HepG2 (cell line): ENCODE results near the gene NSMCE3. TPM values are rescaled to one million over a fixed set of nuclear protein-coding genes. Genes with fewer than 3 reads are reported as not detected.

Experiments
- ARID3A ChIP-seq: IDR thresholded peaks from 2 replicates; pipeline ENCODE4 v1.6.1; 2012; ENCODE audit warnings: low read depth, low read length, improper control_type of control experiment
- CHCHD3 ChIP-seq: sonication (generic); formaldehyde crosslinking; IDR thresholded peaks from 2 replicates; pipeline ENCODE4 v1.8.0; 2022; ENCODE audit warnings: mild to moderate bottlenecking, missing genetic modification reagents, moderate library complexity
- HOXA7 ChIP-seq: sonication (generic); formaldehyde crosslinking; IDR thresholded peaks from 2 replicates; pipeline ENCODE4 v1.8.1; 2022; ENCODE audit warnings: mild to moderate bottlenecking, missing genetic modification reagents, moderate library complexity
- NFIC ChIP-seq: IDR thresholded peaks from 2 replicates; pipeline ENCODE4 v1.6.1; 2012; ENCODE audit warnings: mild to moderate bottlenecking, low read length, inconsistent platforms
- STAG1 ChIP-seq: sonication (generic); formaldehyde crosslinking; IDR thresholded peaks from 2 replicates; pipeline ENCODE4 v1.4.0; 2020; ENCODE audit warnings: missing genetic modification reagents
- THYN1 ChIP-seq: sonication (generic); formaldehyde crosslinking; IDR thresholded peaks from 2 replicates; pipeline ENCODE4 v1.8.1; 2023; ENCODE audit warnings: low read depth, mild to moderate bottlenecking, moderate library complexity, missing genetic modification reagents, borderline replicate concordance
- U2AF2 ChIP-seq: fragments of 200-400 bp; formaldehyde crosslinking; IDR thresholded peaks from 2 replicates; pipeline ENCODE4 v1.6.1; 2017; ENCODE audit warnings: low read depth, mild to moderate bottlenecking, low read length
- ZNF496 ChIP-seq: sonication (generic); formaldehyde crosslinking; IDR thresholded peaks from 2 replicates; pipeline ENCODE4 v1.8.1; 2023; ENCODE audit warnings: mild to moderate bottlenecking, moderate library complexity, missing genetic modification reagents; ENCODE audit not compliant: insufficient replicate concordance
- ZNF552 ChIP-seq: sonication (generic); formaldehyde crosslinking; IDR thresholded peaks from 2 replicates; pipeline ENCODE4 v1.9.0; 2022; ENCODE audit warnings: missing genetic modification reagents, mild to moderate bottlenecking, borderline replicate concordance
- polyA plus RNA-seq, 8 experiments: library from polyadenylated mRNA; depleted of rRNA in 3 of 8; stranded (reverse) in 7 of 8; unstranded in 1 of 8; fragments of >200 nt; fragmentation: Illumina TruSeq in 4 of 8; extraction: Trizol in 4 of 8; gene quantifications; 2 replicates each; pipeline versions ENCODE4 v1.2.1 to v1.2.3, GENCODE V29; 2011 to 2016; ENCODE audit warnings: low read depth in 4 of 8, missing spikeins in 1 of 8, mixed read lengths in 1 of 8; ENCODE audit not compliant: insufficient read depth in 1 of 8
- total RNA-seq, 5 experiments: library from RNA; depleted of rRNA; stranded (reverse); fragments of >200 nt; fragmentation: Illumina TruSeq; extraction: Trizol; gene quantifications; 2 replicates each; pipeline ENCODE4 v1.2.3, GENCODE V29; 2016; ENCODE audit warnings: low read depth in 1 of 5
- TF ChIP-seq, protein P1 (sequence below): sonication (generic); formaldehyde crosslinking; conservative IDR thresholded peaks from 2 replicates; pipeline ENCODE4 v1.8.0; 2022; ENCODE audit warnings: low read depth, missing genetic modification reagents
- TF ChIP-seq, protein P2 (sequence below): IDR thresholded peaks from 2 replicates; pipeline ENCODE4 v1.6.1; 2012; ENCODE audit warnings: inconsistent platforms

Gene NSMCE3
- total and polyA plus RNA-seq, 2 of the 13 experiments (the other 11 are each of a cell fraction or from before 2014, with no cell fraction given): 3.0 to 3.7 TPM

- TF ChIP-seq, protein P1, sequence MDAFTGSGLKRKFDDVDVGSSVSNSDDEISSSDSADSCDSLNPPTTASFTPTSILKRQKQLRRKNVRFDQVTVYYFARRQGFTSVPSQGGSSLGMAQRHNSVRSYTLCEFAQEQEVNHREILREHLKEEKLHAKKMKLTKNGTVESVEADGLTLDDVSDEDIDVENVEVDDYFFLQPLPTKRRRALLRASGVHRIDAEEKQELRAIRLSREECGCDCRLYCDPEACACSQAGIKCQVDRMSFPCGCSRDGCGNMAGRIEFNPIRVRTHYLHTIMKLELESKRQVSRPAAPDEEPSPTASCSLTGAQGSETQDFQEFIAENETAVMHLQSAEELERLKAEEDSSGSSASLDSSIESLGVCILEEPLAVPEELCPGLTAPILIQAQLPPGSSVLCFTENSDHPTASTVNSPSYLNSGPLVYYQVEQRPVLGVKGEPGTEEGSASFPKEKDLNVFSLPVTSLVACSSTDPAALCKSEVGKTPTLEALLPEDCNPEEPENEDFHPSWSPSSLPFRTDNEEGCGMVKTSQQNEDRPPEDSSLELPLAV (CRISPR knock-in tag): no peak
- TF ChIP-seq, protein P2, sequence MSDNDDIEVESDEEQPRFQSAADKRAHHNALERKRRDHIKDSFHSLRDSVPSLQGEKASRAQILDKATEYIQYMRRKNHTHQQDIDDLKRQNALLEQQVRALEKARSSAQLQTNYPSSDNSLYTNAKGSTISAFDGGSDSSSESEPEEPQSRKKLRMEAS: no peak
- TF ChIP-seq ZNF496 (CRISPR knock-in tag): no peak
- no peak for TF ChIP-seq ZNF552 (CRISPR knock-in tag)
- TF ChIP-seq CHCHD3 (CRISPR knock-in tag): no peak
- TF ChIP-seq NFIC: no peak
- no peak for TF ChIP-seq THYN1 (CRISPR knock-in tag)
- no peak for TF ChIP-seq ARID3A
- no peak for TF ChIP-seq U2AF2
- no peak for TF ChIP-seq STAG1 (CRISPR knock-in tag)
- TF ChIP-seq HOXA7 (CRISPR knock-in tag): no peak
Measured at GRCh38 chr15:29312387-29312786, 42.8 kb upstream of the NSMCE3 start (continued).
